ENCODE results near the gene SFXN3. TPM values are rescaled to one million over a fixed set of nuclear protein-coding genes. Genes with fewer than 3 reads are reported as not detected.
A peak's percentile ranks its signal among the peaks of the same experiment; 100 is the strongest.

Gene SFXN3
- total and polyA plus RNA-seq, 2 of the 13 experiments (the other 11 are each of a cell fraction or from before 2014, with no cell fraction given), result 16.8 to 71.5 TPM

DNA sequence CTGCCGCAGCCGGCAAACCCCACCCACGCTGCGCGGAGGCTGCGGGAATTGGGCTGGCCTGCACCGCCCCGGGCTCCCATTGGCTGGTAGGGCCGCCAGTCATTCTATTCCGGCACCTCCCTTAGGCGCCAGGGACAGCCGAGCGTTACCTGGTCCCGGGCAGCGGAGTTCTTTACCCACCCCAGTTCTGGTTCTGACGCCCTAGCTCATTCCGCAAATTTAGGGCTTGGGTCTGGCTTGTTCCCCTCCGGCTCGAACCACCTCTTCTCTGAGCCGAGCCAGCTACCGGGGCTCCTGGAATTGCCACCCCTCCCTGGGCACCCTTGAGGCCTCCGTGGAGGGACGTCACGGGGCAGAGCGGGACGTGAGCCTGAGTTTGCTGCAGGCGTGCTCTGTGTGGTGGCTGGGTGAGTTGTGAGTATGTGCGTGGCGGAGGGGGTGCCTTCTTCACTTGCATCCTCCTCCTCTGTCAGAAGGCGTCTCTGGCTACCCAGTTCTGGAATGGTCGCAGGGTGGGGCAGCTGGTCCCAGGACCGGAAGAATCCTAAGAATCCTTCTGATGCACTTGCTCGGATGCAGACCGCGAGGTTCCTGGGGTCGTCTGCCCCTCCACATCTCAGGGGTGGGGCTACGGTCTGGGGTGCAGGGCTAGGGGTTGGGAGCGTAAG, at the start of gene SFXN3, which contains the start of gene PDZD7 (continued):
- no peak for TF ChIP-seq ZKSCAN5 (CRISPR knock-in tag; IDR thresholded peaks at IDR 0.05)
- TF ChIP-seq FOXK1 (CRISPR knock-in tag; IDR thresholded peaks at IDR 0.05; ENCODE audit: borderline replicate concordance, low read depth), result no peak
- TF ChIP-seq SMARCC2 (IDR thresholded peaks at IDR 0.05), result no peak
- no peak for TF ChIP-seq POGZ (CRISPR knock-in tag; IDR thresholded peaks at IDR 0.05)
- TF ChIP-seq FOXJ3 (CRISPR knock-in tag; IDR thresholded peaks at IDR 0.05; ENCODE audit: borderline replicate concordance), result no peak
- TF ChIP-seq SKI (IDR thresholded peaks at IDR 0.05; ENCODE audit: partially characterized antibody), result no peak
- no peak for TF ChIP-seq HES4 (CRISPR knock-in tag; IDR thresholded peaks at IDR 0.05; ENCODE audit: borderline replicate concordance)
- TF ChIP-seq, protein P1, sequence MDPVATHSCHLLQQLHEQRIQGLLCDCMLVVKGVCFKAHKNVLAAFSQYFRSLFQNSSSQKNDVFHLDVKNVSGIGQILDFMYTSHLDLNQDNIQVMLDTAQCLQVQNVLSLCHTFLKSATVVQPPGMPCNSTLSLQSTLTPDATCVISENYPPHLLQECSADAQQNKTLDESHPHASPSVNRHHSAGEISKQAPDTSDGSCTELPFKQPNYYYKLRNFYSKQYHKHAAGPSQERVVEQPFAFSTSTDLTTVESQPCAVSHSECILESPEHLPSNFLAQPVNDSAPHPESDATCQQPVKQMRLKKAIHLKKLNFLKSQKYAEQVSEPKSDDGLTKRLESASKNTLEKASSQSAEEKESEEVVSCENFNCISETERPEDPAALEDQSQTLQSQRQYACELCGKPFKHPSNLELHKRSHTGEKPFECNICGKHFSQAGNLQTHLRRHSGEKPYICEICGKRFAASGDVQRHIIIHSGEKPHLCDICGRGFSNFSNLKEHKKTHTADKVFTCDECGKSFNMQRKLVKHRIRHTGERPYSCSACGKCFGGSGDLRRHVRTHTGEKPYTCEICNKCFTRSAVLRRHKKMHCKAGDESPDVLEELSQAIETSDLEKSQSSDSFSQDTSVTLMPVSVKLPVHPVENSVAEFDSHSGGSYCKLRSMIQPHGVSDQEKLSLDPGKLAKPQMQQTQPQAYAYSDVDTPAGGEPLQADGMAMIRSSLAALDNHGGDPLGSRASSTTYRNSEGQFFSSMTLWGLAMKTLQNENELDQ (CRISPR knock-in tag; IDR thresholded peaks at IDR 0.05; ENCODE audit: borderline replicate concordance), result no peak
- no peak for TF ChIP-seq MEF2D (CRISPR knock-in tag; IDR thresholded peaks at IDR 0.05)
- no peak for TF ChIP-seq ZNF749 (CRISPR knock-in tag; IDR thresholded peaks at IDR 0.05; ENCODE audit: borderline replicate concordance)
- TF ChIP-seq YY1 (IDR thresholded peaks at IDR 0.05; ENCODE audit: insufficient read depth, insufficient replicate concordance, low read depth, low read length), result no peak
- TF ChIP-seq CHCHD3 (CRISPR knock-in tag; IDR thresholded peaks at IDR 0.05), result no peak
- TF ChIP-seq BHLHE40 (IDR thresholded peaks at IDR 0.05; ENCODE audit: low read length), result no peak
- no peak for TF ChIP-seq ZNF883 (CRISPR knock-in tag; IDR thresholded peaks at IDR 0.05; ENCODE audit: not compliant biosample characterization)
- TF ChIP-seq JUND (CRISPR knock-in tag; IDR thresholded peaks at IDR 0.05), result no peak
- no peak for TF ChIP-seq IKZF4 (CRISPR knock-in tag; IDR thresholded peaks at IDR 0.05; ENCODE audit: borderline replicate concordance, low read depth, not compliant biosample characterization)
- TF ChIP-seq ZNF761 (CRISPR knock-in tag; conservative IDR thresholded peaks at IDR 0.05), result no peak
- TF ChIP-seq ZC3H4 (CRISPR knock-in tag; IDR thresholded peaks at IDR 0.05; ENCODE audit: borderline replicate concordance), result no peak
- TF ChIP-seq ZNF264 (CRISPR knock-in tag; IDR thresholded peaks at IDR 0.05), result no peak
- TF ChIP-seq RNF2 (conservative IDR thresholded peaks at IDR 0.05; ENCODE audit: low read depth), result 0 out of 2 replicates have a peak, but pooled peaks have one; percentile 29
- no peak for TF ChIP-seq ZNF547 (CRISPR knock-in tag; IDR thresholded peaks at IDR 0.05)
- TF ChIP-seq, protein P2, sequence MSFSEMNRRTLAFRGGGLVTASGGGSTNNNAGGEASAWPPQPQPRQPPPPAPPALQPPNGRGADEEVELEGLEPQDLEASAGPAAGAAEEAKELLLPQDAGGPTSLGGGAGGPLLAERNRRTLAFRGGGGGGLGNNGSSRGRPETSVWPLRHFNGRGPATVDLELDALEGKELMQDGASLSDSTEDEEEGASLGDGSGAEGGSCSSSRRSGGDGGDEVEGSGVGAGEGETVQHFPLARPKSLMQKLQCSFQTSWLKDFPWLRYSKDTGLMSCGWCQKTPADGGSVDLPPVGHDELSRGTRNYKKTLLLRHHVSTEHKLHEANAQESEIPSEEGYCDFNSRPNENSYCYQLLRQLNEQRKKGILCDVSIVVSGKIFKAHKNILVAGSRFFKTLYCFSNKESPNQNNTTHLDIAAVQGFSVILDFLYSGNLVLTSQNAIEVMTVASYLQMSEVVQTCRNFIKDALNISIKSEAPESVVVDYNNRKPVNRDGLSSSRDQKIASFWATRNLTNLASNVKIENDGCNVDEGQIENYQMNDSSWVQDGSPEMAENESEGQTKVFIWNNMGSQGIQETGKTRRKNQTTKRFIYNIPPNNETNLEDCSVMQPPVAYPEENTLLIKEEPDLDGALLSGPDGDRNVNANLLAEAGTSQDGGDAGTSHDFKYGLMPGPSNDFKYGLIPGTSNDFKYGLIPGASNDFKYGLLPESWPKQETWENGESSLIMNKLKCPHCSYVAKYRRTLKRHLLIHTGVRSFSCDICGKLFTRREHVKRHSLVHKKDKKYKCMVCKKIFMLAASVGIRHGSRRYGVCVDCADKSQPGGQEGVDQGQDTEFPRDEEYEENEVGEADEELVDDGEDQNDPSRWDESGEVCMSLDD (CRISPR knock-in tag; IDR thresholded peaks at IDR 0.05; ENCODE audit: borderline replicate concordance), result no peak
- no peak for TF ChIP-seq MATR3 (CRISPR knock-in tag; IDR thresholded peaks at IDR 0.05)
